HG03135 (cell line): ENCODE measurements around the gene PAEP.
"Not testable (repeated sequence)": the region's sequence is repeated elsewhere in the genome, so short reads cannot be mapped to it uniquely, and the experiment has no call there.

Experiments
- ATAC-seq: cut with Tn5 transposase; IDR thresholded peaks from one replicate; pipeline ENCODE4 v1.9.1; 2021; ENCODE audit warnings: mild to moderate bottlenecking, moderate library complexity; ENCODE audit not compliant: unreplicated experiment

PAEP gene

DNA sequence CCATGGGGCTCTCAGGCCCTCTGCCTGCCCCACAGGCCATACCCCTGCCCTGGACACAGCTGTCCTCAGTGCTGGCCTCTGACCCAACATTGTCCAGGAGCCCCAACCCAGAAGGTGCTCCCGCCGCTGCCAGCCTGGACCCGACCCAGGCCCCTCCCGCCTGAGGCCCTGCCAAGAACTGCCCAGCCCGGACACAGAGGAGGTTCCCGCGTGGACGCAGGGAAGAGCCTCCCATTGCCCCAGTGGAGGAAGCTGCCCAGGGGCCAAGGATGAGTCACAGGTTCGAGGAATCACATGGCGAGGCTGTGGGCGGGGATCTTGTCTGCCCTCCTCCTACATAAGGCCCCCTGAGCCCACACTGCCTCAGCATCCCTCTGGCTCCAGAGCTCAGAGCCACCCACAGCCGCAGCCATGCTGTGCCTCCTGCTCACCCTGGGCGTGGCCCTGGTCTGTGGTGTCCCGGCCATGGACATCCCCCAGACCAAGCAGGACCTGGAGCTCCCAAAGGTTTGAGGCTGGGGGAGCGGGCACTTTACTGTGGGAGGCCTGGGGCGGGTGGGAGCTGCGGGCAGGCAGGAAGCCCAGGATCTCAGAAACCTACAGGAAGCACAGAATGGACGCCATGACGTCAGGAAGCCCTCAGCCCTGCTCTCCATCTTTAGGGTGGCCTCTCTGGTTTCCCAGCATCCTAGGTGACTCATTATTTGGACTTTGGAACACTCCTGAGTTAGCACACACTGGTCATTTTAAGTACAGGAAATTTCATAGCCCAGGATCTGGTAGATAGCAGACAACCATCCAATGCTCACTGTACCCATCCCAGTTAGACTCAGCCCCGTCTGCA, at the start of gene PAEP:
PAEP (plus strand) TSS at position 366 of the 844 bp plus-strand sequence.
- no peak for ATAC-seq

GRCh38 chr9:135512241-135512603, 49.3 kb upstream of the PAEP start:
- no peak for ATAC-seq

DNA sequence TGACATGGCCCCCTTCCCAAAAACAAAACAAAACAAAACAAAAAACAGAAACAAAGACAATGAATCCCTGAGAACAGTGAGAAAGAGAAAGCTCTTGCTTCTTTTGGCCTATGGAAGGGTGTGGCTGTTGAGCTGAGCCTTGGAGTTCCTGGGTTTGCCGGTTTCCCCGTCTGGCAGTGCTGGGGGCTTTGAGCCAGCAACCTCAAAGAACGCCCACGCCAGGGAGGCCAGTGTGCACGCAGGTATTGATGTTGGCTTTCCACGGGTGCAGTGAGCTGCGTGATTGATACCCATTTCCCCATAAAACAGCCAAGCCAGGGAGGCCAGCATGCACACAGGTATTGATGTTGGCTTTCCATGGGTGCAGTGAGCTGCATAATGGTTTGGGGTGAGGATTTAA, 48.7 kb upstream of the PAEP start:
- no peak for ATAC-seq

DNA sequence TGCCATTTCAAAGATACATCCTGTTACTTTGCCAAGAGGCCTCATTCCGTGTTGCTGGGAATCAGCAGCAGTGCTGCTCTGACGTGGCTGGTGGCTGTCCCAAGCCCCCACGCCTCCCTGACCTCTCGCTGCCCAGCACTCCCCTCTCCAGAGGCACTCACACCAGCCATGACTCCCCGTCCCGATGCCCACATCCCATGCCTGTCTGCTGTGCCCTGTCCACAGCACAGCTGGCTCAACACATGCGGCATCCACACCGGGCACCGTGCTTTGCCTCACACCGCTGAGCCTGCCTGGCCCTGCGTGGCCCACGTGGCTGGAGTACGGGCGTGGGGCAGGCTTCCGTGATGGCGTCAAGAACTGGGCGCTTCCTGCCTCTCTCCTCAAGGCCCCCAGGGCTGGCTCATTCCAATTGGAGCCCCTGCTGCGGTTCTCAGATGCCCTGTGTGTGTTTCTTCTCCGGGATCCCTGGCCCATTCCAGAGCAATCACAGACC, 48.2 kb upstream of the PAEP start:
- no peak for ATAC-seq

GRCh38 chr9:135513906-135514305, 47.6 kb upstream of the PAEP start:
- ATAC-seq, result not testable (repeated sequence)

- no peak for ATAC-seq
Measured at GRCh38 chr9:135514342-135515082, 47.0 kb upstream of the PAEP start.

GRCh38 chr9:135515083-135515951, 46.2 kb upstream of the PAEP start:
- ATAC-seq, result no peak

- no peak for ATAC-seq
Measured at GRCh38 chr9:135516132-135516860, 45.3 kb upstream of the PAEP start.

- ATAC-seq, result no peak
Measured at GRCh38 chr9:135517407-135517822, 44.1 kb upstream of the PAEP start.

DNA sequence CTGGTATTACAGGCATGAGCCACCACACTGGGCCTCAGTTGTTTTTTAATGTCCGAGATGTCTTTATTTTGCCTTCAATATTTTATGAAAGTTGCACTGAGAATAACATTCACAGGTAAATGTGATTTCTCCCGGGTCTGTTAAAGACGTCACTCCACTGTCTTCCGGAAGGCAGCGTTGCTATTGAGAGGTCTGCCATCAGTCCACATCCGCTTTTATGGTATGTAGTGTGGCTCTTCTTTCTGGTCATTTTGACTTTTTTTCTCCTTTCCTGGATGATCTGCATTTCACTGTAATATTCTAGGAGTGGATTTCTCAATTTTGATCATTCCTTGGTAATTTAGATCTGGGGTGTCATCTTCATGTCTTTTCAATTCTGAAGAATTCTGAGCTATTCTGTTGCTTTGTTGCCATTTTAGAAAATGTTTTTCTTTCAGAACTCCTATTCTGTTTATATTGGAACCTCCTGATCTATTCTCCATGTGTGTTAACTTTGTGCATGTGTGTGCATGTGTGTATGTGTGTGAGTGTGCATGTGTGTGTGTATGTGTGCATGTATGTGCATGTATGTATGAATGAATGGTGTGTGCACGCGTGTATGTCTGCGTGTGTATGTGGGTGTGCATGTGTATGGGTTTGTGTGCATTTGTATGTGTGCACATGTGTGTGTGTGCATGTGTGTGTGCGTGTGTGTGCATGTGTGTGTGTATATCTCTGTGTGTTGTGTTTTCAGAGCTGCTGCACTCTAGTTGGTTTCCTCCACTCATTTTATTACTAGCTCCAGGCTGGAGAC, 42.2 kb upstream of the PAEP start:
- no peak for ATAC-seq

GRCh38 chr9:135520916-135521607, 40.5 kb upstream of the PAEP start, which contains the start of gene LCN1:
Gene LCN1 (plus strand): TSS chr9:135521440. CDS start chr9:135521498, 58 bp downstream.
- ATAC-seq, result no peak

- no peak for ATAC-seq
Measured at GRCh38 chr9:135521608-135522095, 39.9 kb upstream of the PAEP start.

GRCh38 chr9:135522137-135522877, 39.2 kb upstream of the PAEP start:
- ATAC-seq, result no peak

DNA sequence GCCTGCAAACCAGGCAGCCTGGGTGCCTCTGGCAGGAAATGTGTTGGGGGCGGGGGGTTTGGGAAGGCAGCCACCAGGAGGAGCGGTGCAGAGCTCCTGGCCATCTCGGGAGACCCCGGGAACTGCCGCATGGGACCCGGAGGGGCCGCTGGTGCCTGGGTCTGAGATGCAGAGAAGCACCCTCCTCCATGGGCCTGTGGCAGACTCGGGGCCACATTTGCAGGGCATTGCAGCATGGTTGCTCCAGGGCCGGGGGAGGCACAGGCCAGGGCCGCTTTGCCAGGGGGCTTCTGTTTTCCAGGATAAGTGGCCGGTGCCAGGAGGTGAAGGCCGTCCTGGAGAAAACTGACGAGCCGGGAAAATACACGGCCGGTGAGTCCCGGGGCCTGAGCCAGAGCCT, 38.6 kb upstream of the PAEP start:
- ATAC-seq, result no peak

GRCh38 chr9:135523521-135524129, 37.9 kb upstream of the PAEP start:
- ATAC-seq, result no peak

- no peak for ATAC-seq
Measured at GRCh38 chr9:135524130-135524861, 37.3 kb upstream of the PAEP start.
